ENCODE measurements around the gene RPLP1. TPM values are rescaled to one million over a fixed set of nuclear protein-coding genes. Genes with fewer than 3 reads are reported as not detected.
A peak's percentile ranks its signal among the peaks of the same experiment; 100 is the strongest.

Gene RPLP1
- total and polyA plus RNA-seq, 12 donors = 232 to 1,990 (median 971) TPM

DNA sequence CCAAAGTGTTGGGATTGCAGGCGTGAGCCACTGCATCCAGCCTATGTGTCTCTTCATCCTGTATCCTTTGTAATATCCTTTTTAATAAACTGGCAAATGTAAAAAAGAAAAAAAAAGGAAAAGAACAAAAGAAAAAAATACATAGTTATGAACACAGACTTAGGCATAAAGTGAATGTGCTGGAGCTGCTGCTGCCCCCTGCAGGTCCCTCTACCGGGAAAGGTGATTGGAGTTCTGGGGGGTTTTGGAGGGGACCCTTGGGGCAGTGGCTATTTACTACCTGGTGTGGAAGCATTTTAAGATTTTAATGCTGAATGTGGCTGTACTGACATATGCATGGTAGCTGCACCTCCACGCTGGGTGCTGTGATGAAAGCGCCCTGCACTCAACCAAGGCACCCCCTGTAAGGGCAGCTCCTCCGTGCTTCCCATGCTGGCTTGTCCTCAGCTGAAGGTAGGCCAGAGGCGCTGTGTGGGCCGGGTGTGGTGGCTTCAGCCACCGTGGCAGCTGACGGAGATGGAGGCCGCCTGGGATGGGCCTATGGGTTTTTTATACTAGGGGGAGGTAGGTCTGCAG is 49.9 kb downstream of the RPLP1 start:
- no peaks in the 10 kb centered on the region for H3K36me3 ChIP-seq (replicated peaks in 1 of 2)
- WGBS, 4 donors = 82 to 91% (median 87%) methylated on average over 9 to 10 of the region's 10 CpGs
- TF ChIP-seq POLR2A (IDR thresholded peaks at IDR 0.05) = no peak
- TF ChIP-seq, protein P1, sequence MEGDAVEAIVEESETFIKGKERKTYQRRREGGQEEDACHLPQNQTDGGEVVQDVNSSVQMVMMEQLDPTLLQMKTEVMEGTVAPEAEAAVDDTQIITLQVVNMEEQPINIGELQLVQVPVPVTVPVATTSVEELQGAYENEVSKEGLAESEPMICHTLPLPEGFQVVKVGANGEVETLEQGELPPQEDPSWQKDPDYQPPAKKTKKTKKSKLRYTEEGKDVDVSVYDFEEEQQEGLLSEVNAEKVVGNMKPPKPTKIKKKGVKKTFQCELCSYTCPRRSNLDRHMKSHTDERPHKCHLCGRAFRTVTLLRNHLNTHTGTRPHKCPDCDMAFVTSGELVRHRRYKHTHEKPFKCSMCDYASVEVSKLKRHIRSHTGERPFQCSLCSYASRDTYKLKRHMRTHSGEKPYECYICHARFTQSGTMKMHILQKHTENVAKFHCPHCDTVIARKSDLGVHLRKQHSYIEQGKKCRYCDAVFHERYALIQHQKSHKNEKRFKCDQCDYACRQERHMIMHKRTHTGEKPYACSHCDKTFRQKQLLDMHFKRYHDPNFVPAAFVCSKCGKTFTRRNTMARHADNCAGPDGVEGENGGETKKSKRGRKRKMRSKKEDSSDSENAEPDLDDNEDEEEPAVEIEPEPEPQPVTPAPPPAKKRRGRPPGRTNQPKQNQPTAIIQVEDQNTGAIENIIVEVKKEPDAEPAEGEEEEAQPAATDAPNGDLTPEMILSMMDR (IDR thresholded peaks at IDR 0.05) = no peak

GRCh38 chr15:69504352-69505040 is 51.9 kb downstream of the RPLP1 start:
- Histone ChIP-seq H3K27ac (no peak overlapping the region), H3K4me1 (replicated peaks in 1 of 2) (no peaks in the 10 kb centered on the region), H3K4me3 (no peak overlapping the region), H3K9me3 (replicated peaks in 1 of 3) (no peaks in the 10 kb centered on the region), H3K27me3 (no peaks in the 10 kb centered on the region), H3K36me3 (replicated peaks in 1 of 2) (no peaks in the 10 kb centered on the region)
- intact Hi-C loops (cut with DNase I) = no loop called here
- DNase-seq = peak in 1 of 7 donors; percentile 52
- no peak for TF ChIP-seq POLR2A (IDR thresholded peaks at IDR 0.05)
- TF ChIP-seq, protein P1 (IDR thresholded peaks at IDR 0.05) = no peak
- 74 to 79% (median 75%) methylated on average over 3 of the region's 3 CpGs for WGBS, 4 donors

More for the DNA sequence above, 49.9 kb downstream of the RPLP1 start:
- intact Hi-C loops (cut with DNase I) = no loop called here
- Histone ChIP-seq H3K27me3 (no peaks in the 10 kb centered on the region), H3K4me1 (replicated peaks in 1 of 2) (no peaks in the 10 kb centered on the region), H3K4me3 (no peak overlapping the region), H3K9me3 (replicated peaks in 1 of 3) (no peaks in the 10 kb centered on the region), H3K27ac (no peak overlapping the region)
- peak in 1 of 7 donors; percentile 20 for DNase-seq

Small RNAs within 50 kb of the gene (small RNA-seq; reads per million reads assigned to genes)
- gene RF00012 = 0 reads per million in 2 donors

Other genes starting within 250 kb of the RPLP1 start
- gene PAQR5, start 153.9 kb upstream of the RPLP1 start, total RNA-seq = 10 to 100 TPM; 13.9 to 78.2 (median 51.2) TPM
- gene PAQR5, start 153.9 kb upstream of the RPLP1 start, polyA plus RNA-seq = 10 to 100 TPM; 11.7 to 28.0 (median 13.6) TPM
- 10 to 100 TPM in 1 of 9 donors, 1 to 10 TPM in 8; 1.3 to 22.3 (median 2.4) TPM for gene KIF23, start 38.5 kb upstream of the RPLP1 start, total RNA-seq
- 1 to 10 TPM; 1.5 to 3.2 (median 3.2) TPM for gene KIF23, start 38.5 kb upstream of the RPLP1 start, polyA plus RNA-seq